ENCODE data around the gene NRROS. TPM values are rescaled to one million over a fixed set of nuclear protein-coding genes. Genes with fewer than 3 reads are reported as not detected.

The NRROS gene
- total and polyA plus RNA-seq, 2 donors from 2014 or later, result 2.0 to 11.6 TPM

DNA sequence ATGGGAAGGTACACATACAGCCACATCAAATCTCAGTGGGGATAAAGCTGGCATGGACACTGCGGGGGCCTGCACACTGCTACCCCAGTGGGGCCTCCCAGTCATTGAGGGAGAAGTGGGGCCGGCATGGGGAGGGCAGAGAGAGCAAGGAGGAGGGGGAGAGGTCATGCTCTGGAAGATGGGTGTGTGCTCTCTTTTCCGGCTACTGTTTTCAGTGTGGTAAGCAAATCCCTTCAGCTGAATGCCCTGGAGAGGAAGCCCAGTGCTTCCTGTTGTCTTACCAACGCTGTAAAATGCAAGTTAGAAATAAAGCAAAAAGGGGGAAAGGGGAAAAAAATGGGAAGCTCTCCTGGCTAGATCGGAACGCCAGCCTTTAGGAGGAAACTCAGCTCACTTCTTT, 30.8 kb downstream of the NRROS start:
- Histone ChIP-seq H3K9me3 (ENCODE audit: control insufficient read depth in 2 of 3, insufficient read depth in 1 of 3, low read length in 3 of 3) (no peaks in the 10 kb centered on the region), H3K9ac (ENCODE audit: low read length in 3 of 3) (no peak overlapping the region), H3K4me3 (ENCODE audit: low read length in 3 of 3) (no peak overlapping the region), H3K36me3 (ENCODE audit: control insufficient read depth in 2 of 3, insufficient read depth in 3 of 3, low read length in 3 of 3) (no peaks in the 10 kb centered on the region), H3K4me1 (ENCODE audit: control insufficient read depth in 2 of 3, insufficient read depth in 2 of 3, low read depth in 1 of 3, low read length in 3 of 3) (no peaks in the 10 kb centered on the region), H3K27me3 (ENCODE audit: control insufficient read depth, insufficient read depth, low read length) (no peaks in the 10 kb centered on the region), H3K27ac (ENCODE audit: low read depth in 2 of 2, low read length in 2 of 2) (peak overlapping the region in 1 of 2 donors; percentile 36)
- FAIRE-seq (no peak), DNase-seq (peak in 1 of 5 donors; percentile 49)
- TF ChIP-seq, protein P1, sequence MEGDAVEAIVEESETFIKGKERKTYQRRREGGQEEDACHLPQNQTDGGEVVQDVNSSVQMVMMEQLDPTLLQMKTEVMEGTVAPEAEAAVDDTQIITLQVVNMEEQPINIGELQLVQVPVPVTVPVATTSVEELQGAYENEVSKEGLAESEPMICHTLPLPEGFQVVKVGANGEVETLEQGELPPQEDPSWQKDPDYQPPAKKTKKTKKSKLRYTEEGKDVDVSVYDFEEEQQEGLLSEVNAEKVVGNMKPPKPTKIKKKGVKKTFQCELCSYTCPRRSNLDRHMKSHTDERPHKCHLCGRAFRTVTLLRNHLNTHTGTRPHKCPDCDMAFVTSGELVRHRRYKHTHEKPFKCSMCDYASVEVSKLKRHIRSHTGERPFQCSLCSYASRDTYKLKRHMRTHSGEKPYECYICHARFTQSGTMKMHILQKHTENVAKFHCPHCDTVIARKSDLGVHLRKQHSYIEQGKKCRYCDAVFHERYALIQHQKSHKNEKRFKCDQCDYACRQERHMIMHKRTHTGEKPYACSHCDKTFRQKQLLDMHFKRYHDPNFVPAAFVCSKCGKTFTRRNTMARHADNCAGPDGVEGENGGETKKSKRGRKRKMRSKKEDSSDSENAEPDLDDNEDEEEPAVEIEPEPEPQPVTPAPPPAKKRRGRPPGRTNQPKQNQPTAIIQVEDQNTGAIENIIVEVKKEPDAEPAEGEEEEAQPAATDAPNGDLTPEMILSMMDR (IDR thresholded peaks at IDR 0.05; ENCODE audit: borderline replicate concordance, extremely low read depth, insufficient read depth), result no peak
- intact Hi-C loops (cut with DNase I), result no loop called here

DNA sequence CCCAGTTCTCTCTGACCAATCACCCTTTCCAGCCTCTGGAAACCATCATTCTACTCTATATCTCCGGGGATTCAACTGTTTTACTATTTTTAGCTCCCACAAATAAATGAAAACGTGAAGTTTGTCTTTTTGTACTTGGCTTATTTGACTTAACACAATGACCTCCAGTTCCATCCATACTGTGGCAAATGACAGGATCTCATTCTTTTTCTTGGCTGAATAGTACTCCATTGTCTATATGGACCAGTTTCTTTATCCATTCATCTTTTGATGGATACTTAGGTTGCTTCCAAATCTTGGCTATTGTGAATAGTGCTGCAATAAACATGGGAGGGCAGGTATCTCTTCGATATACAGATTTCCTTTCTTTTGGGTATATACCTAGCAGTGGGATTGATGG, 34.1 kb downstream of the NRROS start:
- no peak overlapping the region for H3K4me3 ChIP-seq (ENCODE audit: low read length in 3 of 3)
- DNase-seq (no peak), FAIRE-seq (no peak)
- TF ChIP-seq, protein P1 (IDR thresholded peaks at IDR 0.05; ENCODE audit: borderline replicate concordance, extremely low read depth, insufficient read depth), result no peak
- H3K36me3 ChIP-seq (ENCODE audit: control insufficient read depth in 2 of 3, insufficient read depth in 3 of 3, low read length in 3 of 3), result no peaks in the 10 kb centered on the region
- H3K9ac ChIP-seq (ENCODE audit: low read length in 3 of 3), result no peak overlapping the region
- H3K27ac ChIP-seq (ENCODE audit: low read depth in 2 of 2, low read length in 2 of 2), result no peak overlapping the region
- intact Hi-C loops (cut with DNase I), result no loop called here
- H3K9me3 ChIP-seq (ENCODE audit: control insufficient read depth in 2 of 3, insufficient read depth in 1 of 3, low read length in 3 of 3), result no peaks in the 10 kb centered on the region
- no peaks in the 10 kb centered on the region for H3K4me1 ChIP-seq (ENCODE audit: control insufficient read depth in 2 of 3, insufficient read depth in 2 of 3, low read depth in 1 of 3, low read length in 3 of 3)
- no peaks in the 10 kb centered on the region for H3K27me3 ChIP-seq (ENCODE audit: control insufficient read depth, insufficient read depth, low read length)

DNA sequence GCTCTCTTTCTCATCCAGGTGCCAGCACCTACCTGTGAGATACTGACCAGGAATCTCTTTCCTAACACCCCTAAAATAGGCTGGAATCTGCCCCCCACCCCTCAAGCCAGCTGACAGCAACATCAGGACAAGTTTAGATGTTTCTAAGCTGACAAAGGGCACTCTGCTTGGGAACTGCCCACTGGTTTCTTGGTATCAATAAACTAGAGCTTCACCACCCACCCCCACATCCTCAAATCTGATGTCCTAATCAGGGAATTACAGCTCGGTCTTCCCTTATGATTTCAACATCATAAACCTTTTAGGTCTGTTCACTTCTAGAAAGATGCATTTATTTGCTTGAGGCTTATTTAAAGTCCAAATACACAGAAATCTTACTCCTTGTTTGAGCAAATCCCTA, 37.9 kb downstream of the NRROS start:
- H3K9ac ChIP-seq (ENCODE audit: low read length in 3 of 3), result no peak overlapping the region
- intact Hi-C loops (cut with DNase I), result no loop called here
- H3K27me3 ChIP-seq (ENCODE audit: control insufficient read depth, insufficient read depth, low read length), result no peaks in the 10 kb centered on the region
- no peaks in the 10 kb centered on the region for H3K9me3 ChIP-seq (ENCODE audit: control insufficient read depth in 2 of 3, insufficient read depth in 1 of 3, low read length in 3 of 3)
- H3K36me3 ChIP-seq (ENCODE audit: control insufficient read depth in 2 of 3, insufficient read depth in 3 of 3, low read length in 3 of 3), result no peaks in the 10 kb centered on the region
- TF ChIP-seq, protein P1 (IDR thresholded peaks at IDR 0.05; ENCODE audit: borderline replicate concordance, extremely low read depth, insufficient read depth), result no peak
- FAIRE-seq, result no peak
- H3K4me1 ChIP-seq (ENCODE audit: control insufficient read depth in 2 of 3, insufficient read depth in 2 of 3, low read depth in 1 of 3, low read length in 3 of 3), result no peaks in the 10 kb centered on the region
- H3K4me3 ChIP-seq (ENCODE audit: low read length in 3 of 3), result no peak overlapping the region
- no peak overlapping the region for H3K27ac ChIP-seq (ENCODE audit: low read depth in 2 of 2, low read length in 2 of 2)
- DNase-seq, result no peak

DNA sequence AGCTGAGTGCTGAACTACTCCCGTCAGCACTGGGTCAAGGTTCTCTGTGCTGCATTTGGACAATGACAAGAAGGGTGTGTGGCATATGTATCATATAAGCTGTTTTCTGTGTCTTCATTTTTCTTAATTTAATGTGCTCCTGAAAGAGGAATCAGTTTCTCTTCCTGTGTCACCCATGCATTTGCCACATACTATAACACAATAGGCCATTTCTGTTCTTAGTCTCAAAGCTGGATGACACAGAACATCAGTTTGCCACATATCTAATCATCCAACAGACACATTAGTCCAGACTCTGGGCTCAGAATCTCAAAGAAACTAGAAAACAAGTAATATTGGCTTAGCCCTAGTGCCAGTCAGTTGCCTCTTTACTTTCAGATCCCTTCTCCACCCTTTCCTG, 38.4 kb downstream of the NRROS start:
- FAIRE-seq (no peak), DNase-seq (no peak)
- TF ChIP-seq, protein P1 (IDR thresholded peaks at IDR 0.05; ENCODE audit: borderline replicate concordance, extremely low read depth, insufficient read depth), result no peak
- no peaks in the 10 kb centered on the region for H3K27me3 ChIP-seq (ENCODE audit: control insufficient read depth, insufficient read depth, low read length)
- intact Hi-C loops (cut with DNase I), result no loop called here
- H3K9ac ChIP-seq (ENCODE audit: low read length in 3 of 3), result no peak overlapping the region
- no peak overlapping the region for H3K27ac ChIP-seq (ENCODE audit: low read depth in 2 of 2, low read length in 2 of 2)
- no peaks in the 10 kb centered on the region for H3K36me3 ChIP-seq (ENCODE audit: control insufficient read depth in 2 of 3, insufficient read depth in 3 of 3, low read length in 3 of 3)
- H3K4me1 ChIP-seq (ENCODE audit: control insufficient read depth in 2 of 3, insufficient read depth in 2 of 3, low read depth in 1 of 3, low read length in 3 of 3), result no peaks in the 10 kb centered on the region
- no peaks in the 10 kb centered on the region for H3K9me3 ChIP-seq (ENCODE audit: control insufficient read depth in 2 of 3, insufficient read depth in 1 of 3, low read length in 3 of 3)
- no peak overlapping the region for H3K4me3 ChIP-seq (ENCODE audit: low read length in 3 of 3)

Data from kidney (tissue), 14 donors.